Duodenal mucosa (tissue), 2 donors: ENCODE measurements around the gene HS6ST3.
"Not testable (repeated sequence)": the region's sequence is repeated elsewhere in the genome, so short reads cannot be mapped to it uniquely, and the experiment has no call there.

Source experiments
- H3K27ac ChIP-seq: one replicate; pipeline ENCODE4 v1.7.0; 2013; ENCODE audit warnings: low read depth, low read length
- H3K27me3 ChIP-seq, 2 donors: one replicate each; pipeline ENCODE4 v1.7.0; 2013; ENCODE audit warnings: low read length in 2 of 2, control low read depth in 1 of 2; ENCODE audit not compliant: insufficient read depth in 2 of 2, control insufficient read depth in 1 of 2
- H3K36me3 ChIP-seq, 2 donors: one replicate each; pipeline ENCODE4 v1.7.0; 2013; ENCODE audit warnings: low read length in 2 of 2, control low read depth in 1 of 2; ENCODE audit not compliant: insufficient read depth in 2 of 2, control insufficient read depth in 1 of 2
- H3K4me1 ChIP-seq, 2 donors: one replicate each; pipeline ENCODE4 v1.7.0; 2013; ENCODE audit warnings: low read length in 2 of 2, control low read depth in 1 of 2; ENCODE audit not compliant: insufficient read depth in 2 of 2, control insufficient read depth in 1 of 2
- H3K4me3 ChIP-seq, 2 donors: one replicate each; pipeline ENCODE4 v1.7.0; 2013; ENCODE audit warnings: low read length in 2 of 2, low read depth in 1 of 2
- H3K9ac ChIP-seq, 2 donors: one replicate each; pipeline ENCODE4 v1.7.0; 2013; ENCODE audit warnings: low read length in 2 of 2, low read depth in 1 of 2
- H3K9me3 ChIP-seq, 2 donors: one replicate each; pipeline ENCODE4 v1.7.0; 2013; ENCODE audit warnings: low read length in 2 of 2, control low read depth in 1 of 2; ENCODE audit not compliant: control insufficient read depth in 1 of 2

HS6ST3 gene

GRCh38 chr13:96500953-96501352 lies 411.0 kb downstream of the HS6ST3 start:
- no peaks in the 10 kb centered on the region for H3K4me1 ChIP-seq
- no peak overlapping the region for H3K27ac ChIP-seq
- H3K36me3 ChIP-seq: no peaks in the 10 kb centered on the region
- H3K27me3 ChIP-seq: no peaks in the 10 kb centered on the region
- no peaks in the 10 kb centered on the region for H3K9me3 ChIP-seq
- H3K4me3 ChIP-seq: no peak overlapping the region
- H3K9ac ChIP-seq: no peak overlapping the region

GRCh38 chr13:96503481-96503880 lies 413.6 kb downstream of the HS6ST3 start:
- Histone ChIP-seq H3K36me3 (no peaks in the 10 kb centered on the region), H3K9me3 (no peaks in the 10 kb centered on the region), H3K9ac (no peak overlapping the region), H3K27me3 (no peaks in the 10 kb centered on the region), H3K4me1 (no peaks in the 10 kb centered on the region), H3K4me3 (no peak overlapping the region), H3K27ac (no peak overlapping the region)

DNA sequence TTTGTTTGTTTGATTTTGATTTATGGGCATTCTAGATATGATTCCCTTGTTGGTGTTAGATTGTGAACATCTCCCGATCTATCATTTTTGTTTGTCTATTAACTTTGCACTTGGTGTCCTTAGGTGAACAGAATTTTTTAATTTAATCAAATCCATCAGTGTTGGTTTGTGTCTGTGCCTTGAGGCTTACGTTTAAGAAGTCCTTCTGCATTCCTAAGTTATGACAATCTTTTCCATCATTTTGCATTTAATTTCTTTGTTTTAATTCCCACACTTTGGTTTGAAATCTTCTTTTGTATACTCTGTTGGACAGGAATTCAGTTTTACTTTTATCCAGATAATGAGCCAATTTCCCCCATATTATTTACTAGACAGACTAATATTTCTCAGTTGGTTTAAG lies 421.7 kb downstream of the HS6ST3 start:
- H3K4me1 ChIP-seq: no peaks in the 10 kb centered on the region

DNA sequence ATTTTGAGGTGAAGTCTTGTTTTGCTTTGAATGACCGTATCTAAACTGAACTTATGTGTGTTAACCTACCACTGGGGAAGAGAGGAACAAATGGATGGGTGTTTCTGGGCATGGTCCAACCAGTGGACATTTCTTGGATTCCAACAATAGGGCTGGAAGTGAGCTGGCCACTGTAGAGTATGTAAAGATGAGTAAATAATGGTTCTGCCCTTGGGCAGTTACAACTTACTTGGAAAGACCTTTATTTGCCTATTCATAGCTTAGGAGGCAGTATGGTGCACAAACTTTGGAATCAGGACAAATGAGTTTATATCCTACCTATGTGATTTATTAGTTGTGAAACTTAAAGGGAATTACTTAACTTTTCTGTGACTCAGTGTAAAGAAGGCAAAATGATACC lies 429.5 kb downstream of the HS6ST3 start:
- Histone ChIP-seq H3K4me1 (no peaks in the 10 kb centered on the region), H3K36me3 (no peaks in the 10 kb centered on the region), H3K27me3 (no peaks in the 10 kb centered on the region), H3K27ac (no peak overlapping the region), H3K4me3 (no peak overlapping the region), H3K9me3 (no peaks in the 10 kb centered on the region), H3K9ac (no peak overlapping the region)

More for the DNA sequence above, 421.7 kb downstream of the HS6ST3 start:
- no peaks in the 10 kb centered on the region for H3K36me3 ChIP-seq
- H3K9me3 ChIP-seq: no peaks in the 10 kb centered on the region
- no peak overlapping the region for H3K27ac ChIP-seq
- H3K27me3 ChIP-seq: no peaks in the 10 kb centered on the region
- H3K9ac ChIP-seq: no peak overlapping the region
- H3K4me3 ChIP-seq: no peak overlapping the region

- H3K36me3 ChIP-seq, H3K4me3 ChIP-seq, H3K9ac ChIP-seq, H3K9me3 ChIP-seq, H3K4me1 ChIP-seq, H3K27me3 ChIP-seq, H3K27ac ChIP-seq: not testable (repeated sequence)
Observed at GRCh38 chr13:96524398-96525020, 434.6 kb downstream of the HS6ST3 start.

DNA sequence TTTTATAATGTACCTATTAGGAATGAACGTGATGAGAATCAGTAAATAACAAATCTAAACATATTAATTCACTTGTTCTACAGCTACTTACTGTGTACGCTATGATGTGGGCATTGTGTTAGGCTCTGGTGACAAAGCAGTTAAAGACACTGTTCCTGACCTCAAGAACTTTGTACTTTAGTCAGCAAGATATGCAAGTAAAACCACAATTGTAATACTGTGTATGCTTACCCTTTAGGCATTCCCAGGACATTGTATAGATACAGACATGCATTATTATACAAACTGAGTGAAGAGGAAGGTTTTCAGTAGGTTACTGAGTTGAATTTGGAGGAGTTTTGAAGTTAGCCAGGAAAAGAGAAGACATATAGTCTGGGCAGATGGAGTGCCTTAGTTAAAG lies 435.8 kb downstream of the HS6ST3 start:
- Histone ChIP-seq H3K4me1 (peaks cover 0 to 6% of the 10 kb centered on the region in 2 donors), H3K9ac (no peak overlapping the region)

GRCh38 chr13:96527497-96527896 lies 437.6 kb downstream of the HS6ST3 start:
- Histone ChIP-seq H3K9ac (no peak overlapping the region), H3K36me3 (no peaks in the 10 kb centered on the region), H3K9me3 (no peaks in the 10 kb centered on the region), H3K4me1 (peaks cover 0 to 6% of the 10 kb centered on the region in 2 donors), H3K27me3 (no peaks in the 10 kb centered on the region), H3K27ac (no peak overlapping the region), H3K4me3 (no peak overlapping the region)

More for the DNA sequence above, 435.8 kb downstream of the HS6ST3 start:
- Histone ChIP-seq H3K9me3 (no peaks in the 10 kb centered on the region), H3K27me3 (no peaks in the 10 kb centered on the region), H3K36me3 (no peaks in the 10 kb centered on the region), H3K4me3 (no peak overlapping the region), H3K27ac (no peak overlapping the region)

- H3K27me3 ChIP-seq: no peaks in the 10 kb centered on the region
- no peak overlapping the region for H3K27ac ChIP-seq
- H3K9ac ChIP-seq: no peak overlapping the region
- H3K36me3 ChIP-seq: no peaks in the 10 kb centered on the region
- H3K4me1 ChIP-seq: no peaks in the 10 kb centered on the region
- H3K9me3 ChIP-seq: no peaks in the 10 kb centered on the region
- H3K4me3 ChIP-seq: no peak overlapping the region
Observed at GRCh38 chr13:96532804-96533203, 442.9 kb downstream of the HS6ST3 start.

DNA sequence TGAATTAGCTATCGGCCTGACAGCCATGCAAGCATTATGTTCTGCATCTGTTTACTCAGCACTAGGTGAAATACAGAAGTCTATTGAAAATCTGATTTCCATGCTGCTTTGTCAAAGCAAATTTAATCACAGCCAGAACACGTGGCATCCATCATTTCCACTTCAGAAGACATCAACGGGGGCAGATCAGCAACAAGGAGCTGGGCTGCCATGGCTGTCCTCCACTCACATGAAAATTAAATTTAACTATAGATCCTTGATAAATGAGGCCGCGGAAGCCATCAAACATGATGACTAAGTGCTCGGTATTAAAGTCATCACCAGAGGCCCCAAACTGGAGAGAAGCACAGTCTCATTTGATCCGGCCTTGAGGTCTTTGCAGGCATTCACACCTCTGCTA lies 443.5 kb downstream of the HS6ST3 start:
- no peaks in the 10 kb centered on the region for H3K36me3 ChIP-seq
- H3K27ac ChIP-seq: no peak overlapping the region
- no peaks in the 10 kb centered on the region for H3K9me3 ChIP-seq
- H3K9ac ChIP-seq: no peak overlapping the region
- H3K27me3 ChIP-seq: no peaks in the 10 kb centered on the region
- no peak overlapping the region for H3K4me3 ChIP-seq
- no peaks in the 10 kb centered on the region for H3K4me1 ChIP-seq

DNA sequence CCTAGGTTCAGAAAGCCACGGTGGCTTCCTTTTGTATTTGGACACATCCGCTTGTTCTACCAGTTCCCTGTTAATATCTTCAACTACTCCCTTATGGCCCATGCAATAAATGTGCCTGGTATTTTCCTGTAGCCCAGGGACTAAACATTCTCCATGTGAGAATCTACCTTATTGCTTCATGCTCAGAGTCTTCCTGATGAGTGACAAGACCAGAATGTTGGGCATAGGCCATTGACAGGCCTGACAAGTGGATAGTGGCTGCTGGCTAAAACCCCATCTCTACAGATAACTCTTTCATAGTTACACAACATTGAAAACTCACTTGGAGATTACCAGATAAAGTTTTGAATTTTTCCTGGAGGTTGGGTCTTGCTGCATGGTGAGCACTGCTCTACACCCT lies 449.9 kb downstream of the HS6ST3 start:
- Histone ChIP-seq H3K9ac (no peak overlapping the region), H3K9me3 (no peaks in the 10 kb centered on the region), H3K27ac (no peak overlapping the region), H3K4me1 (no peaks in the 10 kb centered on the region), H3K27me3 (no peaks in the 10 kb centered on the region), H3K4me3 (no peak overlapping the region), H3K36me3 (no peaks in the 10 kb centered on the region)

- no peak overlapping the region for H3K9ac ChIP-seq
- H3K9me3 ChIP-seq: no peaks in the 10 kb centered on the region
- no peaks in the 10 kb centered on the region for H3K36me3 ChIP-seq
- H3K27me3 ChIP-seq: no peaks in the 10 kb centered on the region
- H3K27ac ChIP-seq: no peak overlapping the region
- no peak overlapping the region for H3K4me3 ChIP-seq
- no peaks in the 10 kb centered on the region for H3K4me1 ChIP-seq
Observed at GRCh38 chr13:96540670-96541069, 450.8 kb downstream of the HS6ST3 start.
